Posterior vena cava (tissue), 2 donors: ENCODE results near the gene GLIS1. TPM values are rescaled to one million over a fixed set of nuclear protein-coding genes. Genes with fewer than 3 reads are reported as not detected.

Source experiments
- DNase-seq: peaks from one replicate; pipeline ENCODE4 v3.0.0-alpha.2; 2020; ENCODE audit warnings: low spot score
- intact Hi-C, 2 donors: fragments of 100-400 bp; cut with DNase I; formaldehyde crosslinking; loops; one replicate each; pipeline versions ENCODE4 v1.14.1 to v1.14.2; 2022 to 2023
- total RNA-seq, 2 donors: library from RNA; stranded (reverse); fragmentation: NEBNext Ultra II Directional; extraction: Animal tissue kit (Norgen Biotek cat#: 25700); gene quantifications; one replicate each; pipeline ENCODE4 v1.2.1, GENCODE V29; 2021
- donor health status: DM: yes; HTN: yes; CAD: no.
- donor health status: DM: yes; HTN: yes; CAD: no.

GLIS1 gene
- total RNA-seq, 2 donors from 2014 or later: 0.74 to 1.7 TPM

DNA sequence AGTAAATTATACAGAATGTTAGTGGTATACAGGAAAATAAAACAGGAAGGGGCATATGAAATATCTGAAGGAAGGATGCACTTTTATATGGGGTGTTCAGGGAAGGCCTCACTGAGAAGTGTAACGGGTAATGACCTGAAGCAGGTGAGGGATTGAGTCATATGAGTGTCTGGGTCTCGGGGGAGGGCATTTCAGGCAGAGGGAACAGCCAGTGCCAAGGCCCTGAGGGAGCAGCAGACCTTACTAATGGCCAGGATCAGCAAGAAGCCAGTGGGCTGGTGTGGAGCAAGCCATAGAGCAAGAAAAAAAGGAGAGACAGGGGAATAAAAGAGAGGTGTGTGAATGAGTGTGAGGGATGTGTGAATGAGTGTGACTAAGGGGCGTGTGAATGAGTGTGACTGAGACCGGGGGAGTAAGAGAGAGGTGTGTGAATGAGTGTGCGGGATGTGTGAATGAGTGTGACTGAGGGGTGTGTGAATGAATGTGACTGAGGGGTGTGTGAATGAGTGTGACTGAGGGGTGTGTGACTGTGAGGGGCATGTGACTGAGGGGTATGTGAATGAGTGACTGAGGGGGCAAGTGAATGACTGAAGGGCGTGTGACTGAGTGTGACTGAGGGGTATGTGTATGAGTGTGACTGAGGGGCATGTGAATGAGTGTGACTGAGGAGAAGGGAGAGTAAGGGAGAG, 107.2 kb downstream of the GLIS1 start:
- intact Hi-C loops: no loop called here
- DNase-seq: no peak

GRCh38 chr1:53629101-53629691, 109.8 kb downstream of the GLIS1 start:
- peak; percentile 65 for DNase-seq
- intact Hi-C loops: no loop called here

DNA sequence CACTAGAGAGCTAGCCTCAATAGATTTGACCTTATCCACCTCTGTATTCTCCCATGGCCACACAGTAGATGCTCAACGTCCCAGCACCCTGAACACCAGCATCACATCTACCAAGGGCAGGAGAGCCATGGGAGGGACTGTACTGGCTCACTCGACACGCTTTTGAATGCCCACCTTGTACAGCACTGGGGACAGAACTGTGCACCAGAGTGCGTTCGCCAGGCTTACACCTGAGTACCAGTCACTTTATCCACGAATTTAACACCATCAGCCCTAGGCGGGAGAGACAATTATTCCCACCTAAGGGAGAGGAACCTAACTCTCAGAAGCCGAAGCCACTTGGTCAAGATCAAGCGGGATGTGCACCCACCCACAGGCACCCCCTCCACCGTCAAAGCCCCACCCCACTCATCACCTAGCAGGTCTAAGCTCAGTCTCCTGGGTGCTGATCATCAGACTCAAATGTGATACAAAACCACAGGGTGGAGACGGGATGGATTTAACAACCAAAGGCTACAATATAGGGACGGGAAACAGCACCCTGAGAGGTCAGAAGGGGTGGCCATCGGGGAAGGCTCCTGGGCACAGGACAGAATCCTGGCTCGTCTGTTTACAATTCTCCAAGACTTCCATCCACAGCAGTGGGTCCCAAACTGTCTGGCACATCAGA, 110.5 kb downstream of the GLIS1 start:
- peak; percentile 40 for DNase-seq
- intact Hi-C loops: no loop called here

DNA sequence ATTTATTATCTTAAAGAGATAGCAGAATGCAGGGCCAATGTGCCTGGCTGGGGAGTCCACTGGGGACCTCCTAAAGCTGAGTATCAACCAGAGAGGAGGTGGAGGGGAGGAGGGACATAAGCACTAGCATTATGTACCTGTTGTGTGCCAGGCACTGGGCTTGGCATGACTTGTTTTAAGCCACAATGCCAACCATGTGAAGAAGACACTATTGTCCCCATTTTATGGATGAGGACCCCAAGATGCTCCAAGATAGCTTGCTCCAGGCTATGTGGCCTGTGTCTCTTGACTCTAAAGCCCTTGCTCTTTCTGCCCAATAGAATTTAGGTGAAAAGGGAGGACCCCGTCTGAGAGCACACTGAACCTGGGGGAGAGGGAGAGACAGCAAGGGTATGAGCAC, 111.3 kb downstream of the GLIS1 start:
- DNase-seq: peak; percentile 53
- intact Hi-C loops: no loop called here

- DNase-seq: peak; percentile 47
- intact Hi-C loops: no loop called here
Measured at GRCh38 chr1:53627031-53627430, 111.9 kb downstream of the GLIS1 start.

- DNase-seq: peak; percentile 32
- intact Hi-C loops: no loop called here
Measured at GRCh38 chr1:53626616-53627015, 112.3 kb downstream of the GLIS1 start.

GRCh38 chr1:53625766-53626520, 113.0 kb downstream of the GLIS1 start:
- intact Hi-C loops: no loop called here
- peak; percentile 78 for DNase-seq

DNA sequence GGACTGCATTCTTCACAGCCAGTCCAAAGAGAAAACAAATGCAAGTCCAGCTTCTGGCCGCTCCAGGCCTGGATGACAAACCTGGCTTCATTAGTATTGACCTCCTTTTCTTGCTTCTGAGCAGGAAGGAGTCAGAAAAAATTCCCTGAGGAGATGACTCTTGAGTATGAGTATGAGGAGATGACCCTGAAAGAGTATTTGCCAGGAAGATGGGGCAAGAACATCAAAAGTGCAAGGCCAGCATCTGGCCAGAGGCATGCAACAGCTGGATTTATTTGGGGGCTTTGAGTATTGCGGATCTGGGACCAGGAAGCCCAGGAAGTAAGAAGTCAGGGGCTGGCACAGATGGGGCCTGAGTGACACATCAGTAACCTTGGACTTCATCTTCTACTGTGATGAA, 113.9 kb downstream of the GLIS1 start:
- intact Hi-C loops: no loop called here
- peak; percentile 81 for DNase-seq

- intact Hi-C loops: no loop called here
- peak; percentile 34 for DNase-seq
Measured at GRCh38 chr1:53622531-53622930, 116.4 kb downstream of the GLIS1 start.

DNA sequence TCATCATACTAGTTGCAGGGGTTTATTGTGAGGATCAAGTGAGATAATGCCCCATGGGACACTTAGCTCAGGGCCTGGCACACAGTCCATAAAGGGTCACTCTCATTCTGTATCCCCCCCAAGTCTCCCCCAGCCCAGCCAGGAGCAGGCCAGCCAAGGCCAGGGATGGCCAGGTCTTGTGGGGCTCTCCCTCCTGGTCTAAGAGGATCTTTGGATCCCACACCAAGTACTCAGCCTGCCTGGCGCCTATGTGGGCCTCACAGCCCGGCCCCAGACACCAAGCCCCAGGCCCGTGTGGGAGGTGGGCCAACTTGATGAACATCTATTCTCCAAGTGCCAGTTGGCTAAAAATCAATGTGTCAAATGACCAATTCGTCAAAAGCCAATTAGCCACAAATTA, 117.8 kb downstream of the GLIS1 start:
- intact Hi-C loops: no loop called here
- peak; percentile 46 for DNase-seq

- intact Hi-C loops: no loop called here
- peak; percentile 69 for DNase-seq
Measured at GRCh38 chr1:53620061-53620855, 118.7 kb downstream of the GLIS1 start.

DNA sequence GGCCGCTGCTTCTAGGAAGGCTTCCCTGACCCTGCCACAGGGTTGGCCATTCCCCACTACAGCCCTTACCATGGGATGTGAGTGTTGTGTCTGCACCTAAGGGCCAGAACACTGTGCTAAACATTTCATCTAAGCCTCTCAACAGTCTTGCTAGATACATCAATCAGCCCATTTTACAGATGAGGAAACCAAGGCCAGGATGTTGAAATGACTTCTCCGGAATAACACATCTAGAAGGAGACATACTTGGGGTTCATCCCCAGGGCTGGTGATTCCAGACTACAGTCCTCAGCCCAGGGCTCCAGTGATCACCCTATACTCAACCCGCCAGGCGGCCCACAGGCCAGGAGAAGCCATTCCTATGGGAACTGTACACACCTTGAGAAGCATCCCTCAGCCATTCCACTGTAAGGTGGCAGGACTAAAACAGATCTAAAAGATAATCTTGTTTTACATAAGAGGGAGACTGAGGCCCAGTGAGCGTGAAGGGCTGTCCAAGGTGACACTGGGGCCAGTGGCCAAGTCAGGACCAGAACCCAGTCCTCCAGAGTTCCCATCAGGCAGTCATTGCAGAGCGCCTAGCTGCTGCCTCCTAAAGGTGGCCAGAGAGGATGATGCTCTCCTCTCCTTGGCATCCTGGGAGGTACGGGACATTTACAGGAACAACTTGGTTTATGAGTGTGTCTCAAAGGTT, 119.5 kb downstream of the GLIS1 start:
- intact Hi-C loops: no loop called here
- peak; percentile 36 for DNase-seq

- peak; percentile 52 for DNase-seq
- intact Hi-C loops: no loop called here
Measured at GRCh38 chr1:53618500-53619366, 120.2 kb downstream of the GLIS1 start.

DNA sequence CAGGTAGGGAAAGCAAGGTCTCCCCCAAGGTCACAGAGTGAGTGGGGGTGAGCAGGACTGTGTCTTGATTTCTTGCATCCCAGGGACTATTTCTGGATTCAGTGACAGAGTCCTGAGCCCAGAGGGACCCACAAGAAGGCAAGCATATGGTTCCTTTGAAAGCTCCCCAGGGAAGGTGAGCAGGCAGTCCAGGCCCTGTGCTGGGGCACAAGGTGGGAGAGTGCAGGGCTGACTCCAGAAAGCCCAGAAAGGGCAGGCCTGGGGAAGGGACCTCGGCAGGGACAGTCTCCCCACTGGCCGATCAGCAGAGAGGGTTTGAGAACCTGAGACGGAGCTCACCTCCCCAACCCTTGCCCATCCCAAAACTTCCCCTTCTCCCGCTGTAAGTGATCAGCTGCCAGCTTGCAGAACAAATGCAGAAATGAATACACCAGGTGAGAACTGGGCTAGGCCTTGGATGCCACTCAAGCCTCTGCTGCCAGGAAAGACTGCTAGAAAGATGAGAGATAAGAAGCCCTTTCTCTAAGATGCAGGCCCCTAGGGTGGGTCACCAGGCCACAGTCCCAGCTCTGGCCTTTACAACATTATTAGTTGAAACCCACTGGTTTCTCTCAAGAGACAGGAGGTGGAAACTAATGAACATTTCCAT, 121.0 kb downstream of the GLIS1 start:
- intact Hi-C loops: no loop called here
- DNase-seq: peak; percentile 59

GRCh38 chr1:53617382-53617781, 121.6 kb downstream of the GLIS1 start:
- DNase-seq: peak; percentile 75
- intact Hi-C loops: no loop called here

DNA sequence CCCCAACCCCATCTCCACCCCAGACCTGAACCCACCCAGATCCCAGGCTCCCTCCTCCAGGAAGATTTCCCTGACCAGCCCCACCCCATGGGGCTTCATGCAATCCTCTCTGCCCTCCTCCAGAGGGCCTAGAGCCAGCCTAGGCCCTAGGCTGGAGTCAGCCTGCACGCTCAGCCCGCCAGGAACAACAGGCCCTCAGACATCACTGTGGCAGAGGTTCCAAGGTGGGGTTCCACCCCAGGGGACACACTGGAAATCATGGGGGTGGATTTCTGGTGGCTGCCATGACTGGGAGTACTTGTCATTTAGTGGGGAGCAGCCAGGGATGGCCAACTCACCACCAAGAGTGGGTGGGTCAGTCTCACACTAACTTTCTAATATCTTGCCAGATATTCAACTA, 122.0 kb downstream of the GLIS1 start:
- intact Hi-C loops: no loop called here
- peak; percentile 14 for DNase-seq

DNA sequence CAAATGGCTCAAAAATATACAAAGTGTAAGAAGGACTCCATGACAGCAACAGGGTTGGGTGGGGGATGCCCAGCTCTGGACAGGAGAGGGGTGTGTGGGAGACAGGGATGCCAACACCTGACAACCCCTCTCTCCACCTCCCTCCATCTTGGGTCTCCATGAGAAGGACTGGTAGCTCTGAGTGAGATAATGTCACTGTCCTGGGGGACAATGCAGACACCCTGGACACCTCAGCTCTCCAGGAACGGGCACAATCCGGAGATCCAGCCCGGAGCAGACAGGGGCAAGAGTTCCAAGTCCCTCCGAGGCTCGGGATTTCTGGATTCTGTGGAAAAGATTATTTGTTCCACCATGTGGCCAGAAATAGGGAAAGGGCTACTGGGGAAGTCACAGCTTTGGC, 122.5 kb downstream of the GLIS1 start:
- intact Hi-C loops: no loop called here
- DNase-seq: peak; percentile 24
